Activated T-cell treated with anti-CD3 and anti-CD28 coated beads for 24 hours (primary cell): ENCODE measurements around the gene TAF11L7.
"Not testable (repeated sequence)": the region's sequence is repeated elsewhere in the genome, so short reads cannot be mapped to it uniquely, and the experiment has no call there.

Source experiments
- DNase-seq: peaks from one replicate; pipeline ENCODE4 v3.0.0-alpha.2; 2020; ENCODE audit warnings: low read depth

The TAF11L7 gene

DNA sequence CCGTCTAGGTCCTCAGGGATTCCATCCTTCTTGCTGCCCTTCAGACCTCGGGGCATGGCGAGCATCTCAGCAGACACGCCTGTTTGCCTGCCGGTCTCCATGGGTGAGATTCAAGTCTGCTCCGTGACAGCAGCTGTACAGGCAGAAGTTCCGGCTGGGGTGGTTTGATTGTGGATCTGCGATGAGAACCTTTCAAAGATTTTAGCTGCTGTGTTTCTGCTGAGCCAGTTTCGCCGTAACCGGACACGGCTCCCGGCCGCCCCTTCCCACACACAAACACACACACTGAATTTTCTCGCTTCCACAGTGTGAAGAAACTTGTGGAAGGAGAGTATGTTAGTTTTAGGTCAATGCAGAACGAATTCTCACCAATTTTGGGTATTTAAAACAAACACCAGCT lies at the start of gene TAF11L7:
Gene TAF11L7 (minus strand): TSS at position 101 of the 400 bp plus-strand sequence.
- not testable (repeated sequence) for DNase-seq

DNA sequence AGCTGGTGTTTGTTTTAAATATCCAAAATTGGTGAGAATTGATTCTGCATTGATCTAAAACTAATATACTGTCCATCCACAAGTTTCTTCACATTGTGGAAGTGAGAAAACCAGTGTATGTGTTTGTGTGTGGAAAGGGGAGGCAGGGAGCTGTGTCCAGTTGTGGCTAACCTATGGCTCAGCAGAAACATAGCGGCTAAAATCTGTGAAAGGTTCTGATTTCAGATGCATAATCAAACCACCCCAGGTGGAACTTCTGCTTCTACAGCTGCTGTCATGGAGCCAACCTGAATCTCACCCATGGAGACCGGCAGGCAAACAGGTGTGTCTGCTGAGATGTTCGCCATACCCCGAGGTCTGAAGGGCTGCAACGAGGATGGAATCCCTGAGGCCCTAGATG lies 48.6 kb upstream of the TAF11L7 start, which contains the start of gene TAF11L14:
Gene TAF11L14 (plus strand): TSS at position 301 of the 400 bp plus-strand sequence.
- no peak for DNase-seq

DNA sequence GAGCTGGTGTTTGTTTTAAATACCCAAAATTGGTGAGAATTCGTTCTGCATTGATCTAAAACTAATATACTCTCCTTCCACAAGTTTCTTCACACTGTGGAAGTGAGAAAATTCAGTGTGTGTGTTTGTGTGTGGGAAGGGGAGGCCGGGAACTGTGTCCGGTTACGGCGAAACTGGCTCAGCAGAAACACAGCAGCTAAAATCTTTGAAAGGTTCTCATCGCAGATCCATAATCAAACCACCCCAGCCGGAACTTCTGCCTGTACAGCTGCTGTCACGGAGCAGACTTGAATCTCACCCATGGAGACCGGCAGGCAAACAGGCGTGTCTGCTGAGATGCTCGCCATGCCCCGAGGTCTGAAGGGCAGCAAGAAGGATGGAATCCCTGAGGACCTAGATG lies 46.2 kb upstream of the TAF11L7 start, which contains the start of gene TAF11L13:
Gene TAF11L13 (plus strand): TSS at position 301 of the 400 bp plus-strand sequence.
- not testable (repeated sequence) for DNase-seq

DNA sequence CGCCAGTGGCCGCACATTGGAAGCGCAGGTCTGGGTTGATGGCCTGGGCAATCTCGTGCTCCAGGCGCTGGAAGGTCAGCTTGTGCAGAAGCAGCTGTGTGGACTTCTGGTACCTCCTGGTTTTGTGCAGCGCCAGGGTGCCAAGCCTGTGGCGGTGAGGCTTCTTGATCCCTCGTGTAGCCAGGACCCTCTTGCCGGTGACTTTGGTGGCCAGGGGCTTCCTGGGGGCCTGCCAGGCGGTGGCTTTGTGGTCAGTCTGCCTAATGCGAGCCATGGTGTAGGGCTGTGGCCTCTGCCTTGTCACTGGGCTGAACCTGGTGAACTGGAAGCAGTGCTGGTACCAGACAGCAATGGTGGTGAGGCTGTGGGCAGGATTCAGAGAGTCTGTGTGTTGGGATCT lies 40.1 kb upstream of the TAF11L7 start:
- no peak for DNase-seq

DNA sequence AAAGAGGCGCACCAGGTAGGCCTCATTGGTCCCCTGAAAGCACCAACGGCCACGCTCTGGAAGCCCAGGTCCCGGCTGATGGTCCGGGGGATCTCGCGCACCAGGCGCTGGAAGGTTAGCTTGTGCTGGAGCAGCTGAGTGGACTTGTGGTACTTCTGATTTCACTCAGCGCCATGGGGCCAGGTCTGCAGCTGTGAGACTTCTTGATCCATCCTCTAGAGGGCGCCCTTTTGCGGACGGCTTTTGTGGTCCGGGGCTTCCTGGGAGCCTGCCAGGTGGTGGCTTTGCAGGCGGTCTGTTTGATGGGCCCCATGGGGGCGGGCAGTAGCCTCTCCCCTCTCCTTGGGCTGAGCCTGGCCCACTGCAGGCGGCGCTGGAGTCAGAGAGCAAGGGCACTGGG lies 35.1 kb upstream of the TAF11L7 start:
- no peak for DNase-seq

DNA sequence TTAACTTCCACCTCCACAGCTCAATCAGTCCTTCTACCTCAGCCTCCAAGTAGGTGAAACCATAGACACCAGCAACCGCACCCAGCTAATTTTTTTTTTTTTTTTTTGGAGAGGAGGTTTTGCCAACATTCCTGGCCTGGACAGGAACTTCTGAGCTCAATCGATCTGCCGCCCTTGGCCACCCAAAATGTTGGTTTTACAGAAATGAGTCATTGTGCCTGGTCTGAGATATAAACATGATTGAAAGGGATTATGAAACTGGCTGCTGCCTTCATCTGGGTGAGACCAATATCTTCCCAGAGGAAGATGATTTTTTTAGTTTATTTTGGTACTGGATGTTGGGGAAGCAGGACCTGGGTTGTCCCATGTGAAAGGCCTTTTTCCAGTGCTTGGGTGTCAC lies 33.8 kb upstream of the TAF11L7 start:
- no peak for DNase-seq

DNA sequence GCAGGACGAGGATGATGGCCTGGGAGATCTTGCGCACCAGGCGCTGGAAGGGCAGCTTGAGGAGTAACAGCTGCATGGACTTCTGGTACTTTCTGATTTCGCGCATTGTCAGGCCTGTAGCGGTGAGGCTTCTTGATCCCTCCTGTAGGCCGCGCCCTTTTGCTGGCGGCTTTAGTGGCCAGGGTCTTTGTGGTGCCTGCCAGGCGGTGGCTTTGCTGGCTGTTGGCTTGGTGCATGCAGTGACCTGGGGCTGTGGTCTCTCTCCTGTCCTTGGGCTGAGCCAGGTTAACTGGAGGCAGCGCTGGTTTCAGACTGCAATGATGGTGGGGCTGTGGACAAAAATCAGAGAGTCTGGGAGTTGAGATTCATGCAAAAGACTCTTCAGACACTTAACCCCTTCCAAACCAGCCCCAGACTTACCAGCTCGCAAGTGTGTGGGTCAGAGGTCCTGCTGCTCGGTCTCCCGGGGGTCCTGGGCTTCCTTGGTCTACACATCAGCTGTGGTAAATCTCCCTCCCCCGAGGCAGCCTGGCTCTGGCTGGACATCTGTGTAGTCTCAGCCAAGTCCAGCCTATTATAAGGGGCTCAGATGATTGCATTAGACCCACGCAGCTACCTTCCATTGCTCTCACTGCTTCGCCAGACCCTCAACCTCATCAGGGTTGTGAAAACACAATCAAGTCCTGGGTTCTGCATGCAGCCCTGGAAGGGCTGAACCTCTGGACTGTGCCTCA lies 29.5 kb upstream of the TAF11L7 start:
- DNase-seq, result no peak

DNA sequence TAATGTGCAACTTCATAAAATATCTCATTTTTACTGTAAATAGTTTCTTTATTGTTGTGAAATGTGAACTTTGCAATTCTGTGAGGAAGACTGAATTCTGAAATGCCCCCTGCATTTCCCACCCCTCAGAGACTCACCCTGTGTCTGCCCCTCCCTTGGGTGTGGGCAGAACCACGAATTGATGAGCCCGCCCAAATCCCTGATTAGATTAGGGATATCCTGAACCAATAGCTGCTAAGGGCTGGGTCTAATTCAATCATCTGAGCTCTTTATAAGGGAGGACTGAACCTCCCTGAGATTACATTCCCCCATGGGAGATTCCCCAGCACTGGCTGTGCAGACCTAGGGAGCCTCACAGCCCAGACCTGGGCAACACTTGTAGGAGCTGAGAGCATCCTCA lies 24.5 kb upstream of the TAF11L7 start, which contains the start of gene TAF11L12:
Gene TAF11L12 (plus strand): TSS at position 301 of the 400 bp plus-strand sequence.
- not testable (repeated sequence) for DNase-seq

DNA sequence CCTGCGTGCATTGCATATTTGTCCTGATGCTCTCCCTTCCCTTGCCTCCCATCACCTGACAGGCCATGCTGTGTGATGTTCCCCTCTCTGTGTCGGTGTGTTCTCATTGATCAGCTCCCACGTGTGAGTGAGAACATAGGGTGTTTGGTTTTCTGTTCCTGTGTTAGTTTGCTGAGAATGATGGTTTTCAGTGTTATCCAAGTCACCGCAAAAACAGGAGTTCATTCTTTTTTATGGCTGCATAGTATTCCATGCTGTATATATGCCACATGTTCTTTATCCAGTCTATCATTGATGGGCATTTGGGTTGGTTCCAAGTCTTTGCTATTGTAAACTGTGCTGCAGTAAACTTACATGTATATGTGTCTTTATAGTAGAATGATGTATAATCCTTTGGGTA lies 21.9 kb upstream of the TAF11L7 start:
- DNase-seq, result not testable (repeated sequence)

DNA sequence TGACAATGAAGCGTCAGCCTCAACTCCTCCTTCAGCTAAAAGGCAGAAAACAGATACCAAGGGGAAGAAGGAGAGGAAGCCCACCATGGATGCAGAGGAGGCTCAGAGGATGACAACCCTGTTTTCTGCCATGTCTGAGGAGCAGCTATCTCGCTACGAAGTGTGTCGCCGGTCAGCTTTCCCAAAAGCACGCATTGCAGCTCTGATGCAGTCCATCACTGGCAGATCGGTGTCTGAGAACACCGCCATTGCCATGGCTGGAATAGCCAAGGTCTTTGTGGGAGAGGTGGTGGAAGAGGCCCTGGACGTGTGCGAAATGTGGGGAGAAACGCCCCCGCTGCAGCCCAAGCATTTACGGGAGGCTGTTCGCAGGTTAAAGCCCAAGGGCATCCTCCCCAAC lies 19.4 kb upstream of the TAF11L7 start:
- no peak for DNase-seq

DNA sequence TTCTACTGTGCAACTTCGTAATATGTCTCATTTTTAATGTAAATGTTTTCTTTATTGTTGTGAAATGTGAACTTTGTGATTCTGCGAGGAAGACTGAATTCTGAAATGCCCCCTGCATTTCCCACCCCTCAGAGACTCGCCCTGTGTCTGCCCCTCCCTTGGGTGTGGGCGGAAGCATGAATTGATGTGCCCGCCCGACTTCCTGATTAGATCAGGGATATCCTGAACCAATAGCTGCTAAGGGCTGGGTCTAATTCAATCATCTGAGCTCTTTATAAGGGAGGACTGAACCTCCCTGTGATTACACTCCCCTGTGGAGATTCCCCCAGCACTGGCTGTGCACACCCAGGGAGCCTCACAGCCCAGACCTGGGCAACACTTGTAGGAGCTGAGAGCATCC lies 18.3 kb upstream of the TAF11L7 start, which contains the start of gene TAF11L11:
Gene TAF11L11 (plus strand): TSS at position 304 of the 400 bp plus-strand sequence.
- DNase-seq, result not testable (repeated sequence)

DNA sequence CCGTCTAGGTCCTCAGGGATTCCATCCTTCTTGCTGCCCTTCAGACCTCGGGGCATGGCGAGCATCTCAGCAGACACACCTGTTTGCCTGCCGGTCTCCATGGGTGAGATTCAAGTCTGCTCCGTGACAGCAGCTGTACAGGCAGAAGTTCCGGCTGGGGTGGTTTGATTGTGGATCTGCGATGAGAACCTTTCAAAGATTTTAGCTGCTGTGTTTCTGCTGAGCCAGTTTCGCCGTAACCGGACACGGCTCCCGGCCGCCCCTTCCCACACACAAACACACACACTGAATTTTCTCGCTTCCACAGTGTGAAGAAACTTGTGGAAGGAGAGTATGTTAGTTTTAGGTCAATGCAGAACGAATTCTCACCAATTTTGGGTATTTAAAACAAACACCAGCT lies 12.2 kb upstream of the TAF11L7 start, which contains the start of gene TAF11L10:
Gene TAF11L10 (minus strand): TSS at position 101 of the 400 bp plus-strand sequence.
- DNase-seq, result not testable (repeated sequence)

DNA sequence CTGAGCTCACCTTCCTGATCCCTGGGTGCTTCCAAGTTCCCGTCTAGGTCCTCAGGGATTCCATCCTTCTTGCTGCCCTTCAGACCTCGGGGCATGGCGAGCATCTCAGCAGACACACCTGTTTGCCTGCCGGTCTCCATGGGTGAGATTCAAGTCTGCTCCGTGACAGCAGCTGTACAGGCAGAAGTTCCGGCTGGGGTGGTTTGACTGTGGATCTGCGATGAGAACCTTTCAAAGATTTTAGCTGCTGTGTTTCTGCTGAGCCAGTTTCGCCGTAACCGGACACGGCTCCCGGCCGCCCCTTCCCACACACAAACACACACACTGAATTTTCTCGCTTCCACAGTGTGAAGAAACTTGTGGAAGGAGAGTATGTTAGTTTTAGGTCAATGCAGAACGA lies 8.7 kb upstream of the TAF11L7 start, which contains the start of gene TAF11L9:
Gene TAF11L9 (minus strand): TSS at position 140 of the 400 bp plus-strand sequence.
- not testable (repeated sequence) for DNase-seq

DNA sequence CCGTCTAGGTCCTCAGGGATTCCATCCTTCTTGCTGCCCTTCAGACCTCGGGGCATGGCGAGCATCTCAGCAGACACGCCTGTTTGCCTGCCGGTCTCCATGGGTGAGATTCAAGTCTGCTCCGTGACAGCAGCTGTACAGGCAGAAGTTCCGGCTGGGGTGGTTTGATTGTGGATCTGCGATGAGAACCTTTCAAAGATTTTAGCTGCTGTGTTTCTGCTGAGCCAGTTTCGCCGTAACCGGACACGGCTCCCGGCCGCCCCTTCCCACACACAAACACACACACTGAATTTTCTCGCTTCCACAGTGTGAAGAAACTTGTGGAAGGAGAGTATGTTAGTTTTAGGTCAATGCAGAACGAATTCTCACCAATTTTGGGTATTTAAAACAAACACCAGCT lies 5.3 kb upstream of the TAF11L7 start, which contains the start of gene TAF11L8:
Gene TAF11L8 (minus strand): TSS at position 101 of the 400 bp plus-strand sequence.
- DNase-seq, result not testable (repeated sequence)
